Activated CD8-positive, alpha-beta T cell treated with anti-CD3 and anti-CD28 coated beads for 36 hours (primary cell): Measurements from ENCODE around the gene EHMT1. TPM values are rescaled to one million over a fixed set of nuclear protein-coding genes. Genes with fewer than 3 reads are reported as not detected.
A peak's percentile ranks its signal among the peaks of the same experiment; 100 is the strongest.

Source experiments
- ATAC-seq: fragments of 200-7000 bp; cut with Tn5 transposase; one replicate; pipeline ENCODE4 v1.10.0; 2021; ENCODE audit warnings: mild to moderate bottlenecking, moderate library complexity
- CTCF ChIA-PET: fragments of 350-600 bp; sonication (Branson Sonifier 250); formaldehyde crosslinking; loops from one replicate; lab custom pipeline; 2021; ENCODE audit warnings: antibody characterized with exemption; lab: Charles Lee
- POLR2A ChIA-PET: fragments of 350-600 bp; sonication (Branson Sonifier 250); formaldehyde crosslinking; loops from one replicate; lab custom pipeline; 2021; ENCODE audit warnings: antibody characterized with exemption; lab: Charles Lee
- DNase-seq: peaks from one replicate; pipeline ENCODE4 v3.0.0-alpha.2; 2020
- H3K27ac Mint-ChIP-seq: one replicate; pipeline ENCODE4 v1.8.0; 2021; ENCODE audit warnings: mild to moderate bottlenecking, mixed read lengths
- H3K27me3 Mint-ChIP-seq: one replicate; pipeline ENCODE4 v1.8.0; 2021; ENCODE audit warnings: mixed read lengths
- H3K36me3 Mint-ChIP-seq: one replicate; pipeline ENCODE4 v1.8.0; 2021; ENCODE audit warnings: low read depth, mixed read lengths
- H3K4me1 Mint-ChIP-seq: one replicate; pipeline ENCODE4 v1.8.0; 2021; ENCODE audit warnings: low read depth, mixed read lengths
- H3K4me3 Mint-ChIP-seq: one replicate; pipeline ENCODE4 v1.8.0; 2021; ENCODE audit warnings: mild to moderate bottlenecking, moderate library complexity, mixed read lengths
- H3K9me3 Mint-ChIP-seq: one replicate; pipeline ENCODE4 v1.8.0; 2021; ENCODE audit warnings: mixed read lengths
- CTCF ChIP-seq: fragments of 200-600 bp; IDR thresholded peaks from one replicate; pipeline ENCODE4 v1.8.0; 2022; ENCODE audit warnings: antibody characterized with exemption, mild to moderate bottlenecking
- intact Hi-C: fragments of 100-400 bp; cut with micrococcal nuclease; formaldehyde crosslinking; loops from one replicate; pipeline ENCODE4 v1.10.0; 2022
- total RNA-seq, 2 experiments: library from RNA; stranded (reverse); gene quantifications; one replicate each; pipeline ENCODE4 v1.2.3, GENCODE V29; 2021

The EHMT1 gene
- total RNA-seq, 2 experiments from 2014 or later: 62.1 to 67.1 TPM

GRCh38 chr9:137671196-137671538 lies 52.4 kb downstream of the EHMT1 start:
- H3K27me3 Mint-ChIP-seq: no peaks in the 10 kb centered on the region
- peaks cover 18% of the 10 kb centered on the region for H3K36me3 Mint-ChIP-seq
- H3K27ac Mint-ChIP-seq: no peak overlapping the region
- no peak overlapping the region for H3K4me3 Mint-ChIP-seq
- DNase-seq (no peak), ATAC-seq (no peak)
- TF ChIP-seq CTCF: no peak
- no peaks in the 10 kb centered on the region for H3K9me3 Mint-ChIP-seq
- peaks cover 54% of the 10 kb centered on the region for H3K4me1 Mint-ChIP-seq
- ChIA-PET CTCF (interaction anchor here (1.3 to 2.0 kb wide), 2 partner anchors 24 to 52 kb away, joined by 3 to 5 read pairs; partner anchors contain the start of gene EHMT1), POLR2A (no interaction called here)
- intact Hi-C loops: loop anchor here (10.0 kb wide), 1 partner anchor 84 kb away; no protein-coding TSS in a partner anchor

GRCh38 chr9:137671721-137672120 lies 52.9 kb downstream of the EHMT1 start:
- peaks cover 16% of the 10 kb centered on the region for H3K36me3 Mint-ChIP-seq
- ATAC-seq (no peak), DNase-seq (no peak)
- POLR2A ChIA-PET: no interaction called here
- no peak overlapping the region for H3K4me3 Mint-ChIP-seq
- no peak overlapping the region for H3K27ac Mint-ChIP-seq
- intact Hi-C loops: loop anchor here (10.0 kb wide), 1 partner anchor 83 kb away; no protein-coding TSS in a partner anchor
- CTCF ChIA-PET: interaction anchor here (1.3 to 1.6 kb wide), 2 partner anchors 12 to 24 kb away, joined by 3 to 5 read pairs; no protein-coding TSS in a partner anchor
- no peak for TF ChIP-seq CTCF
- H3K4me1 Mint-ChIP-seq: peaks cover 50% of the 10 kb centered on the region
- H3K27me3 Mint-ChIP-seq: no peaks in the 10 kb centered on the region
- H3K9me3 Mint-ChIP-seq: no peaks in the 10 kb centered on the region

- ChIA-PET POLR2A (no interaction called here), CTCF (interaction anchor here (0.6 to 2.3 kb wide), 35 partner anchors 10 to 337 kb away, joined by 3 to 15 read pairs (median 4); no protein-coding TSS in a partner anchor)
- Mint-ChIP-seq H3K4me3 (no peak overlapping the region), H3K9me3 (no peaks in the 10 kb centered on the region), H3K27ac (no peak overlapping the region), H3K4me1 (peaks cover 39% of the 10 kb centered on the region), H3K27me3 (no peaks in the 10 kb centered on the region), H3K36me3 (peaks cover 17% of the 10 kb centered on the region)
- DNase-seq (peak; percentile 61), ATAC-seq (peak; percentile 90)
- intact Hi-C loops: loop anchor here (10.0 kb wide), 1 partner anchor 82 kb away; no protein-coding TSS in a partner anchor
- peak; percentile 94 for TF ChIP-seq CTCF
Observed at GRCh38 chr9:137672907-137673791, 54.3 kb downstream of the EHMT1 start.

GRCh38 chr9:137673886-137674285 lies 55.1 kb downstream of the EHMT1 start:
- intact Hi-C loops: loop anchor here (10.0 kb wide), 1 partner anchor 81 kb away; no protein-coding TSS in a partner anchor
- ATAC-seq: no peak
- H3K4me1 Mint-ChIP-seq: peaks cover 39% of the 10 kb centered on the region
- H3K9me3 Mint-ChIP-seq: no peaks in the 10 kb centered on the region
- H3K36me3 Mint-ChIP-seq: peaks cover 16% of the 10 kb centered on the region
- no peak for DNase-seq
- ChIA-PET POLR2A (no interaction called here), CTCF (interaction anchor here (1.1 to 2.3 kb wide), 8 partner anchors 11 to 134 kb away, joined by 3 to 12 read pairs (median 8); no protein-coding TSS in a partner anchor)
- no peaks in the 10 kb centered on the region for H3K27me3 Mint-ChIP-seq
- no peak overlapping the region for H3K27ac Mint-ChIP-seq
- TF ChIP-seq CTCF: no peak
- H3K4me3 Mint-ChIP-seq: no peak overlapping the region
